GM12878 (cell line): Measurements from ENCODE around the gene ANKRD60. TPM values are rescaled to one million over a fixed set of nuclear protein-coding genes. Genes with fewer than 3 reads are reported as not detected.

Experiments
- ATAC-seq: fragments of 200-7000 bp; cut with Tn5 transposase; 3 replicates; pipeline ENCODE4 v1.9.1; 2020; ENCODE audit warnings: mild to moderate bottlenecking, moderate library complexity
- BruUV-seq: library from RNA; stranded (reverse); fragments of 400-500 nt; replicated peaks from 2 replicates; lab custom pipeline; 2021; lab: Mats Ljungman, UMichigan
- CTCF ChIA-PET: fragments of 300-600 bp; sonication (Branson Sonifier 250); formaldehyde crosslinking; extraction: SDS; loops from one replicate; lab custom pipeline; 2021; ENCODE audit warnings: inconsistent platforms; lab: Yijun Ruan, JAX
- POLR2A ChIA-PET: fragments of 350-600 bp; formaldehyde crosslinking; extraction: SDS; loops from one replicate; lab custom pipeline; 2021; ENCODE audit warnings: inconsistent platforms; lab: Charles Lee
- RAD21 ChIA-PET: fragments of 300-600 bp; sonication (Branson Sonifier 250); formaldehyde crosslinking; loops from one replicate; lab custom pipeline; 2023; ENCODE audit warnings: antibody characterized with exemption; ENCODE audit not compliant: unreplicated experiment; lab: Charles Lee
- SMC1A ChIA-PET: fragments of 300-600 bp; sonication (Branson Sonifier 250); formaldehyde crosslinking; loops from one replicate; lab custom pipeline; 2023; ENCODE audit not compliant: unreplicated experiment, uncharacterized antibody; lab: Charles Lee
- DNase-seq: peaks from one replicate; pipeline ENCODE4 v3.0.0-alpha.2; 2011; ENCODE audit warnings: low read depth, low spot score
- FAIRE-seq: peaks from 3 replicates; lab custom pipeline; 2011; peaks lifted over from hg19 to GRCh38; lab: Jason Lieb, UNC
- H2AFZ ChIP-seq: 2 replicates; pipeline ENCODE4 v1.6.0; 2011; ENCODE audit warnings: low read depth, low read length, control low read depth; ENCODE audit not compliant: control insufficient read depth
- H3K27ac ChIP-seq: 2 replicates; pipeline ENCODE4 v1.5.1; 2011; ENCODE audit warnings: control low read depth; ENCODE audit not compliant: control insufficient read depth, insufficient read depth
- H3K27me3 ChIP-seq, 2 experiments: replicated peaks in 1 of 2; 2 replicates each; pipeline versions ENCODE4 v1.6.0 to v1.6.1; 2011; ENCODE audit warnings: low read length in 1 of 2; ENCODE audit not compliant: control insufficient read depth in 2 of 2, insufficient read depth in 2 of 2
- H3K36me3 ChIP-seq, 2 experiments: 2 replicates each; pipeline ENCODE4 v1.5.1; 2011; ENCODE audit warnings: low read length in 1 of 2; ENCODE audit not compliant: control insufficient read depth in 2 of 2, insufficient read depth in 2 of 2
- H3K4me1 ChIP-seq: 2 replicates; pipeline ENCODE4 v1.6.1; 2011; ENCODE audit warnings: mild to moderate bottlenecking, low read length, moderate library complexity, mixed read lengths; ENCODE audit not compliant: control insufficient read depth, insufficient read depth
- H3K4me2 ChIP-seq: 2 replicates; pipeline ENCODE4 v1.6.0; 2011; ENCODE audit warnings: control low read depth; ENCODE audit not compliant: control insufficient read depth, insufficient read depth
- H3K4me3 ChIP-seq: fragments of 200-600 bp; sonication (generic); 2 replicates; pipeline ENCODE4 v1.5.1; 2016
- H3K79me2 ChIP-seq: 2 replicates; pipeline ENCODE4 v1.6.0; 2011; ENCODE audit warnings: low read length; ENCODE audit not compliant: control insufficient read depth, insufficient read depth
- H3K9ac ChIP-seq: 2 replicates; pipeline ENCODE4 v1.8.0; 2011; ENCODE audit warnings: low read length, control low read depth, mixed read lengths; ENCODE audit not compliant: control insufficient read depth, insufficient read depth
- H3K9me3 ChIP-seq: replicated peaks from 3 replicates; pipeline ENCODE4 v1.5.1; 2011; ENCODE audit warnings: mild to moderate bottlenecking, low read length; ENCODE audit not compliant: control insufficient read depth, insufficient read depth
- H4K20me1 ChIP-seq: 2 replicates; pipeline ENCODE4 v1.6.0; 2011; ENCODE audit not compliant: control insufficient read depth, insufficient read depth
- BHLHE40 ChIP-seq, 2 experiments: fragments of 450-650 bp in 1 of 2; IDR thresholded peaks; 2 replicates each; pipeline ENCODE4 v1.6.1; 2011 to 2017; ENCODE audit warnings: low read depth in 2 of 2, borderline replicate concordance in 1 of 2, improper control_type of control experiment in 1 of 2, low read length in 1 of 2, mild to moderate bottlenecking in 1 of 2
- ESRRA ChIP-seq: IDR thresholded peaks from 2 replicates; pipeline ENCODE4 v1.6.1; 2012; ENCODE audit warnings: mild to moderate bottlenecking, low read length, improper control_type of control experiment
- IKZF1 ChIP-seq: fragments of 450-650 bp; conservative IDR thresholded peaks from 2 replicates; pipeline ENCODE4 v1.6.1; 2017; ENCODE audit warnings: antibody characterized with exemption, mild to moderate bottlenecking
- JUNB ChIP-seq: IDR thresholded peaks from 2 replicates; pipeline ENCODE4 v1.6.1; 2016; ENCODE audit warnings: antibody characterized with exemption, mild to moderate bottlenecking
- MTA2 ChIP-seq: fragments of 450-650 bp; IDR thresholded peaks from 2 replicates; pipeline ENCODE4 v1.6.1; 2016; ENCODE audit warnings: low read depth, mild to moderate bottlenecking, moderate library complexity
- MXI1 ChIP-seq: fragments of 150-350 bp; IDR thresholded peaks from 2 replicates; pipeline ENCODE4 v1.6.1; 2011; ENCODE audit warnings: low read depth, mild to moderate bottlenecking, inconsistent platforms, low read length, improper control_type of control experiment
- SKIL ChIP-seq: fragments of 450-650 bp; IDR thresholded peaks from 2 replicates; pipeline ENCODE4 v1.6.1; 2017; ENCODE audit warnings: mild to moderate bottlenecking, low read depth, inconsistent platforms; ENCODE audit not compliant: poor library complexity, severe bottlenecking
- SMAD1 ChIP-seq: fragments of 450-650 bp; IDR thresholded peaks from 2 replicates; pipeline ENCODE4 v1.6.1; 2018; ENCODE audit warnings: mild to moderate bottlenecking, low read depth; ENCODE audit not compliant: partially characterized antibody
- ZNF687 ChIP-seq: fragments of 450-650 bp; IDR thresholded peaks from 2 replicates; pipeline ENCODE4 v1.6.1; 2017; ENCODE audit warnings: mild to moderate bottlenecking, moderate library complexity
- WGBS: methylation state at CpG from one replicate; pipeline ENCODE4 v1.1.6; 2016; ENCODE audit warnings: low lambda C conversion rate; ENCODE audit not compliant: insufficient replicate concordance, insufficient coverage; ENCODE audit errors: missing lambda C conversion rate; 5-methylcytosine and 5-hydroxymethylcytosine counted together
- in situ Hi-C: fragments of 300-500 bp; cut with MboI; formaldehyde crosslinking; loops from 9 replicates; pipeline ENCODE4 v1.14.3; 2018; ENCODE audit warnings: mixed read lengths
- intact Hi-C: fragments of 100-400 bp; cut with micrococcal nuclease; formaldehyde crosslinking; loops from one replicate; pipeline ENCODE4 v1.14.2; 2022; ENCODE audit not compliant: unreplicated experiment
- polyA plus RNA-seq, 11 experiments: library from polyadenylated mRNA; depleted of rRNA in 4 of 11; unstranded in 6 of 11; stranded (reverse) in 5 of 11; fragments of >200 nt; fragmentation: Nextera tagmentation in 4 of 11; fragmentation: Illumina TruSeq in 1 of 11; extraction: Ambion mirVana in 4 of 11; extraction: Trizol in 1 of 11; gene quantifications; 1 replicate in 1 of 11; 2 replicates in 10 of 11; pipeline versions ENCODE4 v1.2.1 to v1.2.3, GENCODE V29; 2011 to 2016; ENCODE audit warnings: inconsistent platforms in 2 of 11, missing spikeins in 2 of 11, low read depth in 1 of 11
- total RNA-seq, 4 experiments: library from RNA; depleted of rRNA in 3 of 4; stranded (reverse); fragments of >200 nt in 3 of 4; fragmentation: Illumina TruSeq in 1 of 4; extraction: Trizol in 1 of 4; gene quantifications; 2 replicates each; pipeline versions ENCODE4 v1.2.1 to v1.2.3, GENCODE V29; 2013 to 2021
- TF ChIP-seq, protein P1 (sequence below): fragments of 150-350 bp; IDR thresholded peaks from 2 replicates; pipeline ENCODE4 v1.6.1; 2014; ENCODE audit warnings: mild to moderate bottlenecking, low read depth, low read length
- TF ChIP-seq, protein P2 (sequence below): IDR thresholded peaks from 2 replicates; pipeline ENCODE4 v1.6.1; 2012; ENCODE audit warnings: low read depth, low read length, improper control_type of control experiment

ANKRD60 gene
- total and polyA plus RNA-seq, 10 of the 15 experiments (the other 5 are each of a cell fraction or from before 2014, with no cell fraction given), result not detected

- no peak for TF ChIP-seq SKIL
- TF ChIP-seq ZNF687, result no peak
Measured at GRCh38 chr20:58233881-58234528, 5.6 kb upstream of the ANKRD60 start (continued).

GRCh38 chr20:58233393-58233792, 4.9 kb upstream of the ANKRD60 start:
- DNase-seq, result no peak
- Histone ChIP-seq H2AFZ (no peak overlapping the region), H3K27me3 (peaks cover 0 to 7% of the 10 kb centered on the region in 2 experiments; a peak in 1 of 4 replicates), H3K79me2 (no peaks in the 10 kb centered on the region), H4K20me1 (no peaks in the 10 kb centered on the region), H3K9me3 (no peaks in the 10 kb centered on the region), H3K4me2 (no peak overlapping the region), H3K4me1 (no peaks in the 10 kb centered on the region; the same call in 1 of the 2 replicates), H3K27ac (no peak overlapping the region), H3K36me3 (no peaks in the 10 kb centered on the region; a peak in 1 of 4 replicates), H3K9ac (no peak overlapping the region), H3K4me3 (no peak overlapping the region)
- in situ Hi-C loops, result loop anchor here (10.0 to 25.0 kb wide), 2 partner anchors 454 to 621 kb away; partner anchors contain the start of genes GNAS, GNAS-AS1 and NPEPL1
- ChIA-PET SMC1A (no interaction called here), POLR2A (no interaction called here), RAD21 (no interaction called here), CTCF (interaction anchor here (0.7 to 5.0 kb wide), 8 partner anchors 9 to 425 kb away, joined by 3 to 60 read pairs (median 6); no protein-coding TSS in a partner anchor)
- intact Hi-C loops, result loop anchor here (5.0 to 10.0 kb wide), 2 partner anchors 461 to 604 kb away; partner anchors contain the start of gene NPEPL1
- no peak for ATAC-seq
- no TSS peak for BruUV-seq
- 100% methylated on average over 8 of the region's 8 CpGs for WGBS
- FAIRE-seq, result no peak
- no peak for TF ChIP-seq ESRRA
- TF ChIP-seq, protein P1, sequence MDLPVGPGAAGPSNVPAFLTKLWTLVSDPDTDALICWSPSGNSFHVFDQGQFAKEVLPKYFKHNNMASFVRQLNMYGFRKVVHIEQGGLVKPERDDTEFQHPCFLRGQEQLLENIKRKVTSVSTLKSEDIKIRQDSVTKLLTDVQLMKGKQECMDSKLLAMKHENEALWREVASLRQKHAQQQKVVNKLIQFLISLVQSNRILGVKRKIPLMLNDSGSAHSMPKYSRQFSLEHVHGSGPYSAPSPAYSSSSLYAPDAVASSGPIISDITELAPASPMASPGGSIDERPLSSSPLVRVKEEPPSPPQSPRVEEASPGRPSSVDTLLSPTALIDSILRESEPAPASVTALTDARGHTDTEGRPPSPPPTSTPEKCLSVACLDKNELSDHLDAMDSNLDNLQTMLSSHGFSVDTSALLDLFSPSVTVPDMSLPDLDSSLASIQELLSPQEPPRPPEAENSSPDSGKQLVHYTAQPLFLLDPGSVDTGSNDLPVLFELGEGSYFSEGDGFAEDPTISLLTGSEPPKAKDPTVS, result no peak
- TF ChIP-seq SMAD1, result no peak
- TF ChIP-seq JUNB, result no peak
- TF ChIP-seq, protein P2, sequence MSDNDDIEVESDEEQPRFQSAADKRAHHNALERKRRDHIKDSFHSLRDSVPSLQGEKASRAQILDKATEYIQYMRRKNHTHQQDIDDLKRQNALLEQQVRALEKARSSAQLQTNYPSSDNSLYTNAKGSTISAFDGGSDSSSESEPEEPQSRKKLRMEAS, result no peak
- TF ChIP-seq MTA2, result no peak
- no peak for TF ChIP-seq IKZF1
- TF ChIP-seq BHLHE40 (IDR thresholded peaks at IDR 0.05; ENCODE audit: borderline replicate concordance in 1 of 2, low read depth in 2 of 2, low read length in 1 of 2), result no peak
- TF ChIP-seq MXI1, result no peak
